GM10248 (cell line): ENCODE measurements around the gene EDC3.

ENCODE experiments used
- CTCF ChIA-PET: fragments of 300-600 bp; sonication (Branson Sonifier 250); formaldehyde crosslinking; extraction: SDS; loops from one replicate; lab custom pipeline; 2021; ENCODE audit warnings: antibody characterized with exemption; lab: Yijun Ruan, JAX
- POLR2A ChIA-PET: fragments of 350-650 bp; sonication (Branson Sonifier 250); formaldehyde crosslinking; extraction: SDS; loops from one replicate; lab custom pipeline; 2020; ENCODE audit warnings: antibody characterized with exemption; lab: Yijun Ruan, JAX
- DNase-seq: peaks from one replicate; pipeline ENCODE4 v3.0.0; 2012; ENCODE audit errors: extremely low spot score
- CTCF ChIP-seq: IDR thresholded peaks from 2 replicates; pipeline ENCODE4 v1.5.1; 2012; ENCODE audit warnings: mild to moderate bottlenecking, low read depth; ENCODE audit errors: extremely low read depth, missing control alignments, control extremely low read depth

Gene EDC3

GRCh38 chr15:74585191-74585590 is 110.6 kb downstream of the EDC3 start:
- no peak for TF ChIP-seq CTCF
- ChIA-PET CTCF (interaction anchor here (0.7 to 0.9 kb wide), 2 partner anchors 24 to 30 kb away, joined by 3 to 4 read pairs; no protein-coding TSS in a partner anchor), POLR2A (no interaction called here)
- DNase-seq: no peak

- POLR2A ChIA-PET: no interaction called here
- DNase-seq: no peak
- no peak for TF ChIP-seq CTCF
- CTCF ChIA-PET: interaction anchor here (0.9 kb wide), 1 partner anchor 29 kb away, joined by 4 read pairs; no protein-coding TSS in a partner anchor
Observed at GRCh38 chr15:74584779-74585178, 111.0 kb downstream of the EDC3 start.

- ChIA-PET CTCF (interaction anchor here (0.9 kb wide), 1 partner anchor 29 kb away, joined by 4 read pairs; no protein-coding TSS in a partner anchor), POLR2A (no interaction called here)
- TF ChIP-seq CTCF: no peak
- DNase-seq: no peak
Observed at GRCh38 chr15:74584204-74584603, 111.6 kb downstream of the EDC3 start.
